ENCODE measurements around the gene TTLL3. TPM values are rescaled to one million over a fixed set of nuclear protein-coding genes. Genes with fewer than 3 reads are reported as not detected.

The TTLL3 gene
- total and polyA plus RNA-seq, 2 of the 13 experiments (the other 11 are each of a cell fraction or from before 2014, with no cell fraction given), result 9.5 to 51.2 TPM

DNA sequence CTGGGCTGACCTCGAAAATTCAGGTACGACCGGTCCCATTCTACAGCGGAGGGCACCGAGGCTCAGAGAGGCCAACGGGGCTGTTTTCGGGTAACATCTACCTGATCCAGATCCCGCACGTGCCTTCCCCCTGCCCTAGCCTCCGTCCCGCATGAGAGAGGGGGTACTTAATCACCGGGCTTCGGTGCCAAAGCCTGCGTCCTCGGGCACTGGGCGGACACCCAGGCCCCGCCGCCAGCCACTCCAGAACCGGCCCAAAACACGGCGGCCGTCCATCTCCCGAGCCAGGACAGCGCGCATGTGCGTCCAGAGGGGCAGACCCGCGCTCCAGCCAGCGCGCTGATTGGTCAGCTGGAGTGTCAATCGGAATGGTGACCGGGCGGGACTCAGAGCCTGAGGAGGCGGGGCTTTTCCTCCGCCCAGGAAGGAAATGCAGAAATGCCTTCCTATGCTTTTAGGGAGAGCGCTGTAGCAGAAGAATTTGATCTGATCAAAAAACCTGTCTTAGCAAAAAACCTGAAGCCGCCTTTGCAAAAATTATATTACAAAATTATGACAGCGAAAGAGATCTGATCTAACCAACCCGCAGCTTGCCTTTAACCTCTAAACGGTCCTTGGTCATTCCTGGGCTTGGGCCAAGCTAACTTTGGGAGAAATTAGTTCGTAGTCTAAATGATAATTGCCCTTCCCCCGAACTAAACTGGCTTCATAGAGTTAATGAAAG, 33.8 kb downstream of the TTLL3 start, which contains the start of gene RPUSD3 (continued):
- TF ChIP-seq, protein P1, sequence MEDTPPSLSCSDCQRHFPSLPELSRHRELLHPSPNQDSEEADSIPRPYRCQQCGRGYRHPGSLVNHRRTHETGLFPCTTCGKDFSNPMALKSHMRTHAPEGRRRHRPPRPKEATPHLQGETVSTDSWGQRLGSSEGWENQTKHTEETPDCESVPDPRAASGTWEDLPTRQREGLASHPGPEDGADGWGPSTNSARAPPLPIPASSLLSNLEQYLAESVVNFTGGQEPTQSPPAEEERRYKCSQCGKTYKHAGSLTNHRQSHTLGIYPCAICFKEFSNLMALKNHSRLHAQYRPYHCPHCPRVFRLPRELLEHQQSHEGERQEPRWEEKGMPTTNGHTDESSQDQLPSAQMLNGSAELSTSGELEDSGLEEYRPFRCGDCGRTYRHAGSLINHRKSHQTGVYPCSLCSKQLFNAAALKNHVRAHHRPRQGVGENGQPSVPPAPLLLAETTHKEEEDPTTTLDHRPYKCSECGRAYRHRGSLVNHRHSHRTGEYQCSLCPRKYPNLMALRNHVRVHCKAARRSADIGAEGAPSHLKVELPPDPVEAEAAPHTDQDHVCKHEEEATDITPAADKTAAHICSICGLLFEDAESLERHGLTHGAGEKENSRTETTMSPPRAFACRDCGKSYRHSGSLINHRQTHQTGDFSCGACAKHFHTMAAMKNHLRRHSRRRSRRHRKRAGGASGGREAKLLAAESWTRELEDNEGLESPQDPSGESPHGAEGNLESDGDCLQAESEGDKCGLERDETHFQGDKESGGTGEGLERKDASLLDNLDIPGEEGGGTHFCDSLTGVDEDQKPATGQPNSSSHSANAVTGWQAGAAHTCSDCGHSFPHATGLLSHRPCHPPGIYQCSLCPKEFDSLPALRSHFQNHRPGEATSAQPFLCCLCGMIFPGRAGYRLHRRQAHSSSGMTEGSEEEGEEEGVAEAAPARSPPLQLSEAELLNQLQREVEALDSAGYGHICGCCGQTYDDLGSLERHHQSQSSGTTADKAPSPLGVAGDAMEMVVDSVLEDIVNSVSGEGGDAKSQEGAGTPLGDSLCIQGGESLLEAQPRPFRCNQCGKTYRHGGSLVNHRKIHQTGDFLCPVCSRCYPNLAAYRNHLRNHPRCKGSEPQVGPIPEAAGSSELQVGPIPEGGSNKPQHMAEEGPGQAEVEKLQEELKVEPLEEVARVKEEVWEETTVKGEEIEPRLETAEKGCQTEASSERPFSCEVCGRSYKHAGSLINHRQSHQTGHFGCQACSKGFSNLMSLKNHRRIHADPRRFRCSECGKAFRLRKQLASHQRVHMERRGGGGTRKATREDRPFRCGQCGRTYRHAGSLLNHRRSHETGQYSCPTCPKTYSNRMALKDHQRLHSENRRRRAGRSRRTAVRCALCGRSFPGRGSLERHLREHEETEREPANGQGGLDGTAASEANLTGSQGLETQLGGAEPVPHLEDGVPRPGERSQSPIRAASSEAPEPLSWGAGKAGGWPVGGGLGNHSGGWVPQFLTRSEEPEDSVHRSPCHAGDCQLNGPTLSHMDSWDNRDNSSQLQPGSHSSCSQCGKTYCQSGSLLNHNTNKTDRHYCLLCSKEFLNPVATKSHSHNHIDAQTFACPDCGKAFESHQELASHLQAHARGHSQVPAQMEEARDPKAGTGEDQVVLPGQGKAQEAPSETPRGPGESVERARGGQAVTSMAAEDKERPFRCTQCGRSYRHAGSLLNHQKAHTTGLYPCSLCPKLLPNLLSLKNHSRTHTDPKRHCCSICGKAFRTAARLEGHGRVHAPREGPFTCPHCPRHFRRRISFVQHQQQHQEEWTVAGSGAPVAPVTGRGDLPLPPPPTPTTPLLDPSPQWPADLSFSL (CRISPR knock-in tag; IDR thresholded peaks at IDR 0.05), result no peak
- TF ChIP-seq KLF12 (CRISPR knock-in tag; IDR thresholded peaks at IDR 0.05; ENCODE audit: borderline replicate concordance) (no peak), NFKB2 (CRISPR knock-in tag; IDR thresholded peaks at IDR 0.05; ENCODE audit: borderline replicate concordance) (no peak), KAT2B (IDR thresholded peaks at IDR 0.05; ENCODE audit: borderline replicate concordance, low read depth, low read length) (no peak), SALL1 (CRISPR knock-in tag; IDR thresholded peaks at IDR 0.05) (peak; percentile 41; the same call in 1 of the 2 replicates), MYC (CRISPR knock-in tag; IDR thresholded peaks at IDR 0.05; ENCODE audit: borderline replicate concordance) (peak; percentile 71; the same call in 1 of the 2 replicates), MZF1 (CRISPR knock-in tag; IDR thresholded peaks at IDR 0.05; ENCODE audit: borderline replicate concordance) (no peak), SIN3A (IDR thresholded peaks at IDR 0.05; ENCODE audit: borderline replicate concordance, low read depth, low read length) (no peak), ISX (CRISPR knock-in tag; conservative IDR thresholded peaks at IDR 0.05) (no peak), CENPT (CRISPR knock-in tag; IDR thresholded peaks at IDR 0.05; ENCODE audit: low read depth) (0 out of 2 replicates have a peak, but pooled peaks have one; percentile 62), GTF2F1 (IDR thresholded peaks at IDR 0.05; ENCODE audit: low read length) (no peak), MED8 (CRISPR knock-in tag; IDR thresholded peaks at IDR 0.05; ENCODE audit: insufficient replicate concordance) (peak; percentile 90), MBNL3 (CRISPR knock-in tag; conservative IDR thresholded peaks at IDR 0.05) (no peak)
- TF ChIP-seq, protein P2, sequence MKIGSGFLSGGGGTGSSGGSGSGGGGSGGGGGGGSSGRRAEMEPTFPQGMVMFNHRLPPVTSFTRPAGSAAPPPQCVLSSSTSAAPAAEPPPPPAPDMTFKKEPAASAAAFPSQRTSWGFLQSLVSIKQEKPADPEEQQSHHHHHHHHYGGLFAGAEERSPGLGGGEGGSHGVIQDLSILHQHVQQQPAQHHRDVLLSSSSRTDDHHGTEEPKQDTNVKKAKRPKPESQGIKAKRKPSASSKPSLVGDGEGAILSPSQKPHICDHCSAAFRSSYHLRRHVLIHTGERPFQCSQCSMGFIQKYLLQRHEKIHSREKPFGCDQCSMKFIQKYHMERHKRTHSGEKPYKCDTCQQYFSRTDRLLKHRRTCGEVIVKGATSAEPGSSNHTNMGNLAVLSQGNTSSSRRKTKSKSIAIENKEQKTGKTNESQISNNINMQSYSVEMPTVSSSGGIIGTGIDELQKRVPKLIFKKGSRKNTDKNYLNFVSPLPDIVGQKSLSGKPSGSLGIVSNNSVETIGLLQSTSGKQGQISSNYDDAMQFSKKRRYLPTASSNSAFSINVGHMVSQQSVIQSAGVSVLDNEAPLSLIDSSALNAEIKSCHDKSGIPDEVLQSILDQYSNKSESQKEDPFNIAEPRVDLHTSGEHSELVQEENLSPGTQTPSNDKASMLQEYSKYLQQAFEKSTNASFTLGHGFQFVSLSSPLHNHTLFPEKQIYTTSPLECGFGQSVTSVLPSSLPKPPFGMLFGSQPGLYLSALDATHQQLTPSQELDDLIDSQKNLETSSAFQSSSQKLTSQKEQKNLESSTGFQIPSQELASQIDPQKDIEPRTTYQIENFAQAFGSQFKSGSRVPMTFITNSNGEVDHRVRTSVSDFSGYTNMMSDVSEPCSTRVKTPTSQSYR (CRISPR knock-in tag; IDR thresholded peaks at IDR 0.05; ENCODE audit: borderline replicate concordance), result no peak
- TF ChIP-seq, protein P3, sequence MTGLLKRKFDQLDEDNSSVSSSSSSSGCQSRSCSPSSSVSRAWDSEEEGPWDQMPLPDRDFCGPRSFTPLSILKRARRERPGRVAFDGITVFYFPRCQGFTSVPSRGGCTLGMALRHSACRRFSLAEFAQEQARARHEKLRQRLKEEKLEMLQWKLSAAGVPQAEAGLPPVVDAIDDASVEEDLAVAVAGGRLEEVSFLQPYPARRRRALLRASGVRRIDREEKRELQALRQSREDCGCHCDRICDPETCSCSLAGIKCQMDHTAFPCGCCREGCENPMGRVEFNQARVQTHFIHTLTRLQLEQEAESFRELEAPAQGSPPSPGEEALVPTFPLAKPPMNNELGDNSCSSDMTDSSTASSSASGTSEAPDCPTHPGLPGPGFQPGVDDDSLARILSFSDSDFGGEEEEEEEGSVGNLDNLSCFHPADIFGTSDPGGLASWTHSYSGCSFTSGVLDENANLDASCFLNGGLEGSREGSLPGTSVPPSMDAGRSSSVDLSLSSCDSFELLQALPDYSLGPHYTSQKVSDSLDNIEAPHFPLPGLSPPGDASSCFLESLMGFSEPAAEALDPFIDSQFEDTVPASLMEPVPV (CRISPR knock-in tag; IDR thresholded peaks at IDR 0.05), result peak; percentile 77; the same call in 1 of the 2 replicates
- TF ChIP-seq, protein P4, sequence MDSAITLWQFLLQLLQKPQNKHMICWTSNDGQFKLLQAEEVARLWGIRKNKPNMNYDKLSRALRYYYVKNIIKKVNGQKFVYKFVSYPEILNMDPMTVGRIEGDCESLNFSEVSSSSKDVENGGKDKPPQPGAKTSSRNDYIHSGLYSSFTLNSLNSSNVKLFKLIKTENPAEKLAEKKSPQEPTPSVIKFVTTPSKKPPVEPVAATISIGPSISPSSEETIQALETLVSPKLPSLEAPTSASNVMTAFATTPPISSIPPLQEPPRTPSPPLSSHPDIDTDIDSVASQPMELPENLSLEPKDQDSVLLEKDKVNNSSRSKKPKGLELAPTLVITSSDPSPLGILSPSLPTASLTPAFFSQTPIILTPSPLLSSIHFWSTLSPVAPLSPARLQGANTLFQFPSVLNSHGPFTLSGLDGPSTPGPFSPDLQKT (CRISPR knock-in tag; IDR thresholded peaks at IDR 0.05; ENCODE audit: borderline replicate concordance), result no peak

Data from HepG2 (cell line).